Neutrophil (primary cell): ENCODE measurements around the gene TPSG1.

Experiments used
- H3K27ac ChIP-seq: fragments of 200-600 bp; sonication (generic); 2 replicates; pipeline ENCODE4 v1.5.1; 2016; ENCODE audit warnings: mild to moderate bottlenecking, moderate library complexity
- H3K27me3 ChIP-seq: fragments of 200-600 bp; sonication (generic); 2 replicates; pipeline ENCODE4 v1.6.0; 2016; ENCODE audit warnings: mild to moderate bottlenecking
- H3K36me3 ChIP-seq: fragments of 200-600 bp; sonication (generic); 2 replicates; pipeline ENCODE4 v1.5.1; 2017
- H3K4me1 ChIP-seq, 2 experiments: fragments of 200-600 bp in 1 of 2; sonication (generic) in 1 of 2; 1 replicate in 1 of 2; 2 replicates in 1 of 2; pipeline versions ENCODE4 v1.5.1 to v1.6.1; 2013 to 2016; ENCODE audit warnings: low read depth in 1 of 2, low read length in 1 of 2, mild to moderate bottlenecking in 1 of 2, moderate library complexity in 1 of 2; ENCODE audit not compliant: control insufficient read depth in 1 of 2, insufficient read depth in 1 of 2
- H3K4me3 ChIP-seq, 2 experiments: fragments of 200-600 bp in 1 of 2; sonication (generic) in 1 of 2; 1 replicate in 1 of 2; 2 replicates in 1 of 2; pipeline ENCODE4 v1.5.1; 2013 to 2016; ENCODE audit warnings: low read depth in 1 of 2, low read length in 1 of 2, mild to moderate bottlenecking in 1 of 2, moderate library complexity in 1 of 2
- H3K9me3 ChIP-seq: fragments of 200-600 bp; sonication (generic); 2 replicates; pipeline ENCODE4 v1.5.1; 2016
- TF ChIP-seq, protein P1 (sequence below): fragments of 200-600 bp; sonication (generic); IDR thresholded peaks from 2 replicates; pipeline ENCODE4 v1.5.1; 2016; ENCODE audit warnings: antibody characterized with exemption

The TPSG1 gene

GRCh38 chr16:1265826-1266225, 40.8 kb upstream of the TPSG1 start:
- TF ChIP-seq, protein P1, sequence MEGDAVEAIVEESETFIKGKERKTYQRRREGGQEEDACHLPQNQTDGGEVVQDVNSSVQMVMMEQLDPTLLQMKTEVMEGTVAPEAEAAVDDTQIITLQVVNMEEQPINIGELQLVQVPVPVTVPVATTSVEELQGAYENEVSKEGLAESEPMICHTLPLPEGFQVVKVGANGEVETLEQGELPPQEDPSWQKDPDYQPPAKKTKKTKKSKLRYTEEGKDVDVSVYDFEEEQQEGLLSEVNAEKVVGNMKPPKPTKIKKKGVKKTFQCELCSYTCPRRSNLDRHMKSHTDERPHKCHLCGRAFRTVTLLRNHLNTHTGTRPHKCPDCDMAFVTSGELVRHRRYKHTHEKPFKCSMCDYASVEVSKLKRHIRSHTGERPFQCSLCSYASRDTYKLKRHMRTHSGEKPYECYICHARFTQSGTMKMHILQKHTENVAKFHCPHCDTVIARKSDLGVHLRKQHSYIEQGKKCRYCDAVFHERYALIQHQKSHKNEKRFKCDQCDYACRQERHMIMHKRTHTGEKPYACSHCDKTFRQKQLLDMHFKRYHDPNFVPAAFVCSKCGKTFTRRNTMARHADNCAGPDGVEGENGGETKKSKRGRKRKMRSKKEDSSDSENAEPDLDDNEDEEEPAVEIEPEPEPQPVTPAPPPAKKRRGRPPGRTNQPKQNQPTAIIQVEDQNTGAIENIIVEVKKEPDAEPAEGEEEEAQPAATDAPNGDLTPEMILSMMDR: no peak
- H3K27ac ChIP-seq: no peak overlapping the region
- peaks cover 26% of the 10 kb centered on the region for H3K27me3 ChIP-seq
- no peaks in the 10 kb centered on the region for H3K9me3 ChIP-seq
- H3K4me1 ChIP-seq: no peaks in the 10 kb centered on the region
- no peak overlapping the region for H3K4me3 ChIP-seq
- no peaks in the 10 kb centered on the region for H3K36me3 ChIP-seq

GRCh38 chr16:1265090-1265630, 40.1 kb upstream of the TPSG1 start:
- peaks cover 32% of the 10 kb centered on the region for H3K27me3 ChIP-seq
- H3K36me3 ChIP-seq: no peaks in the 10 kb centered on the region
- H3K27ac ChIP-seq: no peak overlapping the region

DNA sequence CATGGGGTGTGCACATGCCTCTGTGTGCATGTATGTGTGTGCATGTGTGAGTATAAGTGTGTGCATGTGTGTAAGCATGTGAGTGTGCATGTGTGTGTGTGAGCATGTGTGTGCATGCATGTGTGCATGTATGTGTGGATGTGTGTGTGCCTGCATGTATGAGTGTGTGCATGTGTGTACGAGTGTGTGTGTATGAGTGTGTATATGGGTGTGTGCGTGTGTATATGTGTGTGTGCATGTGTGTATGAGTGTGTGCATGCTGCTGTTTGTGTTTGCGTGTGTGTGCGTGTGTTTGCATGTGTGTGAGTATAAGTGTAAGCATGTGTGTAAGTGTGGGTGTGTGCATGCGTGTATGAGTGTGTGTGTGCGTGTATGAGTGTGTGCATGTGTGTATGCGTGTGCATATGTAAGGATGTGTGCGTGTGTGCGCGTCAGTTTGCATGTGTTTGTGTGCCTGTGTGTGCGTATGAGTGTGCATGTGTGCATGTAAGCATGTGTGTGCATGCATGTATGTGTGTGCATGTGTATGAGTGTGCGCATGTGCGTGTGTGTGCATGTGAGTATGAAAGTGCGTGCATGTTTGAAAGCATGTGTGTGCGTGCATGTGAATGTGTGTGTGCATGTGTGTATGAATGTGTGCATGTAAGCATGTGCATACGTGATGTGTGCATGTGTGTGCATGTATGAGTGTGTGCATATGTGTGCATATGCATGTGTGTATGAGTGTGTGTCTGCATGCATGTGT, 39.4 kb upstream of the TPSG1 start:
- TF ChIP-seq, protein P1: no peak
- Histone ChIP-seq H3K4me3 (no peak overlapping the region), H3K27me3 (peaks cover 39% of the 10 kb centered on the region), H3K36me3 (no peaks in the 10 kb centered on the region), H3K9me3 (no peaks in the 10 kb centered on the region), H3K4me1 (no peaks in the 10 kb centered on the region), H3K27ac (no peak overlapping the region)

More at GRCh38 chr16:1265090-1265630, 40.1 kb upstream of the TPSG1 start:
- no peak overlapping the region for H3K4me3 ChIP-seq
- no peaks in the 10 kb centered on the region for H3K9me3 ChIP-seq
- H3K4me1 ChIP-seq: no peaks in the 10 kb centered on the region
- TF ChIP-seq, protein P1: no peak

- TF ChIP-seq, protein P1: no peak
- no peaks in the 10 kb centered on the region for H3K36me3 ChIP-seq
- no peak overlapping the region for H3K4me3 ChIP-seq
- H3K27me3 ChIP-seq: peaks cover 46% of the 10 kb centered on the region
- H3K4me1 ChIP-seq: no peaks in the 10 kb centered on the region
- H3K27ac ChIP-seq: no peak overlapping the region
- no peaks in the 10 kb centered on the region for H3K9me3 ChIP-seq
These were observed 38.7 kb upstream of the TPSG1 start for GRCh38 chr16:1263591-1264344.

DNA sequence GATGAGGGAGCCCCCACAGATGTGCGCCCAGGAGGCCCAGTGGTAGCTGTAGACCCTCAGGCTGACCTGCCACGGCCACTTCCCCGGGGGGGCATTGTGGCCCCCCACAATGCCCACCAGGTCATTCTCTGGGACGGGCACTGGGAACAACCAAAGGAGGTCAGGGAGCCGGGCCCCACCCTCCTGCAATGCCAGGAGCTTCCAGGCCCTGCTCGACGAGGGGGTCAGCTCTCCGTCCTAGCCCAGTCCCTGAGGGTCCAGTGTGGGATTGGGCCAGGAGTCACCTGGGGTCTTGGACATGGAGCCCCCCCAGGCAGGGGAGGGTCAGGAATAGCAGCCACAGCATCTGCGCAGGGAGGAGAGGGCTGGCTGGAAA, 37.8 kb upstream of the TPSG1 start:
- H3K4me3 ChIP-seq: no peak overlapping the region
- H3K36me3 ChIP-seq: no peaks in the 10 kb centered on the region
- H3K4me1 ChIP-seq: no peaks in the 10 kb centered on the region
- TF ChIP-seq, protein P1: no peak
- no peaks in the 10 kb centered on the region for H3K9me3 ChIP-seq
- no peak overlapping the region for H3K27ac ChIP-seq
- H3K27me3 ChIP-seq: peaks cover 48% of the 10 kb centered on the region
